ENCODE data around the gene WDHD1.
A peak's percentile ranks its signal among the peaks of the same experiment; 100 is the strongest.
"Not testable (repeated sequence)": the region's sequence is repeated elsewhere in the genome, so short reads cannot be mapped to it uniquely, and the experiment has no call there.

Gene WDHD1

GRCh38 chr14:54908973-54909372, 117.9 kb downstream of the WDHD1 start:
- DNase-seq (ENCODE audit: low read depth) = not testable (repeated sequence)

GRCh38 chr14:54908190-54908589, 118.7 kb downstream of the WDHD1 start:
- no peak for DNase-seq (ENCODE audit: low read depth)

- no peak for DNase-seq (ENCODE audit: low read depth)
Measured at GRCh38 chr14:54906075-54906474, 120.8 kb downstream of the WDHD1 start.

GRCh38 chr14:54902521-54903420, 124.1 kb downstream of the WDHD1 start, which contains the start of gene GCH1:
TSS of gene GCH1 (minus strand) at chr14:54902826. CDS start at chr14:54902663, 163 bp downstream.
- DNase-seq (ENCODE audit: low read depth) = peak; percentile 55

GRCh38 chr14:54902143-54902520, 124.8 kb downstream of the WDHD1 start:
- DNase-seq (ENCODE audit: low read depth) = peak; percentile 61

GRCh38 chr14:54901380-54902142, 125.3 kb downstream of the WDHD1 start:
- DNase-seq (ENCODE audit: low read depth) = no peak

GRCh38 chr14:54899573-54899972, 127.3 kb downstream of the WDHD1 start:
- DNase-seq (ENCODE audit: low read depth) = no peak

GRCh38 chr14:54897809-54898555, 128.9 kb downstream of the WDHD1 start:
- DNase-seq (ENCODE audit: low read depth) = peak; percentile 74

- DNase-seq (ENCODE audit: low read depth) = no peak
Measured at GRCh38 chr14:54895683-54896082, 131.2 kb downstream of the WDHD1 start.

GRCh38 chr14:54894995-54895394, 131.9 kb downstream of the WDHD1 start:
- DNase-seq (ENCODE audit: low read depth) = peak; percentile 69

GRCh38 chr14:54893151-54893760, 133.6 kb downstream of the WDHD1 start:
- DNase-seq (ENCODE audit: low read depth) = peak; percentile 80

GRCh38 chr14:54891471-54892245, 135.2 kb downstream of the WDHD1 start:
- no peak for DNase-seq (ENCODE audit: low read depth)

- DNase-seq (ENCODE audit: low read depth) = no peak
Measured at GRCh38 chr14:54890788-54891187, 136.1 kb downstream of the WDHD1 start.

GRCh38 chr14:54889919-54890318, 137.0 kb downstream of the WDHD1 start:
- peak; percentile 46 for DNase-seq (ENCODE audit: low read depth)
